H1 (cell line): ENCODE data around the gene CITED1. TPM values are rescaled to one million over a fixed set of nuclear protein-coding genes. Genes with fewer than 3 reads are reported as not detected.
A peak's percentile ranks its signal among the peaks of the same experiment; 100 is the strongest.

ENCODE experiments used
- CTCF ChIA-PET: fragments of 300-600 bp; sonication (Branson Sonifier 250); formaldehyde crosslinking; loops from one replicate; lab custom pipeline; 2021; ENCODE audit not compliant: partially characterized antibody; lab: Charles Lee
- POLR2A ChIA-PET: fragments of 300-600 bp; sonication (Branson Sonifier 250); formaldehyde crosslinking; loops from one replicate; lab custom pipeline; 2021; ENCODE audit warnings: inconsistent platforms; ENCODE audit not compliant: partially characterized antibody; lab: Charles Lee
- DNase-seq, 2 experiments: peaks; one replicate each; pipeline versions ENCODE4 v3.0.0 to v3.0.0-alpha.2; 2010 to 2022; ENCODE audit warnings: low spot score in 2 of 2, low read depth in 1 of 2, mixed read lengths in 1 of 2
- FAIRE-seq: peaks from 2 replicates; lab custom pipeline; 2011; peaks lifted over from hg19 to GRCh38; lab: Jason Lieb, UNC
- H2AFZ ChIP-seq: 2 replicates; pipeline ENCODE4 v1.8.1; 2012; ENCODE audit warnings: low read length, inconsistent platforms
- H2AK5ac ChIP-seq: 2 replicates; pipeline ENCODE4 v1.6.1; 2013; ENCODE audit warnings: low read depth, low read length
- H2BK120ac ChIP-seq: replicated peaks from 2 replicates; pipeline ENCODE3; 2013; ENCODE audit warnings: low read depth, low read length, inconsistent platforms
- H2BK12ac ChIP-seq: 2 replicates; pipeline ENCODE4 v1.6.1; 2013; ENCODE audit warnings: low read depth, low read length
- H2BK15ac ChIP-seq: 2 replicates; pipeline ENCODE4 v1.6.1; 2013; ENCODE audit warnings: low read length
- H2BK20ac ChIP-seq: 2 replicates; pipeline ENCODE4 v1.6.1; 2013; ENCODE audit warnings: low read length
- H2BK5ac ChIP-seq: 2 replicates; pipeline ENCODE4 v1.6.1; 2013; ENCODE audit warnings: low read depth, low read length
- H3K14ac ChIP-seq: 2 replicates; pipeline ENCODE4 v1.6.1; 2013; ENCODE audit warnings: inconsistent platforms; ENCODE audit not compliant: insufficient read length
- H3K18ac ChIP-seq: 2 replicates; pipeline ENCODE4 v1.6.1; 2013; ENCODE audit warnings: low read length; ENCODE audit errors: extremely low read depth
- H3K23ac ChIP-seq: 2 replicates; pipeline ENCODE4 v1.6.1; 2013; ENCODE audit warnings: inconsistent platforms; ENCODE audit not compliant: insufficient read length
- H3K23me2 ChIP-seq: 2 replicates; pipeline ENCODE4 v1.6.1; 2013; ENCODE audit warnings: low read depth, low read length
- H3K27ac ChIP-seq: 2 replicates; pipeline ENCODE4 v1.6.1; 2011; ENCODE audit warnings: low read depth, low read length, inconsistent platforms
- H3K27me3 ChIP-seq, 4 experiments: replicated peaks in 1 of 4; 1 replicate in 1 of 4; 2 replicates in 3 of 4; pipeline versions ENCODE4 v1.6.1 to v1.8.1; 2011 to 2013; ENCODE audit warnings: low read length in 3 of 4, mild to moderate bottlenecking in 3 of 4, inconsistent platforms in 2 of 4, mixed read lengths in 2 of 4, moderate library complexity in 1 of 4; ENCODE audit not compliant: control insufficient read depth in 3 of 4, insufficient read depth in 3 of 4; ENCODE audit errors: extremely low read depth in 1 of 4
- H3K36me3 ChIP-seq, 4 experiments: 2 replicates each; pipeline versions ENCODE4 v1.6.1 to v1.8.1; 2011 to 2013; ENCODE audit warnings: mild to moderate bottlenecking in 4 of 4, low read length in 3 of 4, moderate library complexity in 2 of 4, control low read depth in 1 of 4, inconsistent platforms in 1 of 4; ENCODE audit not compliant: insufficient read depth in 4 of 4, control insufficient read depth in 2 of 4
- H3K4ac ChIP-seq: replicated peaks from 2 replicates; pipeline ENCODE3; 2013; ENCODE audit warnings: low read length, low read depth, mixed read lengths, inconsistent platforms; ENCODE audit not compliant: insufficient read length
- H3K4me1 ChIP-seq, 4 experiments: replicated peaks in 1 of 4; 1 replicate in 1 of 4; 2 replicates in 3 of 4; pipeline versions ENCODE4 v1.6.1 to v1.8.1; 2011 to 2013; ENCODE audit warnings: low read length in 3 of 4, inconsistent platforms in 2 of 4, mixed read lengths in 1 of 4; ENCODE audit not compliant: insufficient read depth in 4 of 4, control insufficient read depth in 3 of 4
- H3K4me2 ChIP-seq, 2 experiments: 2 replicates each; pipeline versions ENCODE4 v1.6.1 to v1.8.1; 2011 to 2013; ENCODE audit warnings: low read depth in 2 of 2, low read length in 2 of 2, control low read depth in 1 of 2, inconsistent platforms in 1 of 2, mild to moderate bottlenecking in 1 of 2; ENCODE audit not compliant: insufficient read depth in 1 of 2
- H3K4me3 ChIP-seq, 4 experiments: fragments of 200-600, 300-600 bp in 1 of 4; sonication (generic), shearing (Covaris generic), sonication (Bioruptor Twin) in 1 of 4; 2 replicates each; pipeline versions ENCODE4 v1.5.1 to v1.8.1; 2011 to 2016; ENCODE audit warnings: low read length in 4 of 4, low read depth in 3 of 4, control low read depth in 2 of 4, inconsistent platforms in 2 of 4, mild to moderate bottlenecking in 2 of 4, mixed read lengths in 1 of 4, moderate library complexity in 1 of 4; ENCODE audit not compliant: insufficient read depth in 2 of 4; ENCODE audit errors: extremely low read depth in 1 of 4
- H3K56ac ChIP-seq: replicated peaks from 2 replicates; pipeline ENCODE3; 2013; ENCODE audit warnings: low read depth, mild to moderate bottlenecking, mixed read lengths, low read length, inconsistent platforms; ENCODE audit not compliant: insufficient read length
- H3K79me1 ChIP-seq: 2 replicates; pipeline ENCODE4 v1.6.1; 2013; ENCODE audit warnings: low read depth, low read length, control low read depth
- H3K79me2 ChIP-seq, 2 experiments: 2 replicates each; pipeline versions ENCODE4 v1.6.1 to v1.8.1; 2012 to 2013; ENCODE audit warnings: low read length in 2 of 2, mild to moderate bottlenecking in 2 of 2, inconsistent platforms in 1 of 2; ENCODE audit not compliant: insufficient read depth in 2 of 2, control insufficient read depth in 1 of 2
- H3K9ac ChIP-seq, 4 experiments: replicated peaks in 1 of 4; 1 replicate in 1 of 4; 2 replicates in 3 of 4; pipeline versions ENCODE4 v1.6.1 to v1.8.1; 2011 to 2013; ENCODE audit warnings: low read depth in 3 of 4, low read length in 3 of 4, control low read depth in 2 of 4, mild to moderate bottlenecking in 2 of 4, moderate library complexity in 2 of 4, inconsistent platforms in 1 of 4; ENCODE audit errors: extremely low read depth in 1 of 4
- H3K9me3 ChIP-seq, 2 experiments: 2 replicates each; pipeline versions ENCODE4 v1.6.1 to v1.8.1; 2012 to 2013; ENCODE audit warnings: mild to moderate bottlenecking in 2 of 2, moderate library complexity in 2 of 2, control low read depth in 1 of 2, inconsistent platforms in 1 of 2, low read depth in 1 of 2, low read length in 1 of 2, mixed read lengths in 1 of 2; ENCODE audit not compliant: insufficient read depth in 2 of 2
- H4K20me1 ChIP-seq, 2 experiments: replicated peaks in 1 of 2; 2 replicates each; pipeline versions ENCODE3 to v1.8.1; 2011 to 2013; ENCODE audit warnings: inconsistent platforms in 2 of 2, low read length in 2 of 2, mild to moderate bottlenecking in 1 of 2; ENCODE audit not compliant: insufficient read depth in 2 of 2, control insufficient read depth in 1 of 2
- H4K5ac ChIP-seq: 2 replicates; pipeline ENCODE4 v1.6.1; 2013; ENCODE audit warnings: low read length, low read depth, mixed read lengths, inconsistent platforms; ENCODE audit not compliant: insufficient read length
- H4K8ac ChIP-seq: 2 replicates; pipeline ENCODE4 v1.8.0; 2013; ENCODE audit warnings: mild to moderate bottlenecking, moderate library complexity, low read length, inconsistent platforms; ENCODE audit not compliant: insufficient read depth; ENCODE audit errors: extremely low read depth
- H4K91ac ChIP-seq: replicated peaks from 2 replicates; pipeline ENCODE3; 2013; ENCODE audit warnings: low read length, mixed read lengths, inconsistent platforms; ENCODE audit not compliant: insufficient read length
- KDM4A ChIP-seq: IDR thresholded peaks from one replicate; pipeline ENCODE4 v1.7.1; 2012; ENCODE audit warnings: low read depth, mild to moderate bottlenecking, moderate library complexity, low read length, inconsistent platforms; ENCODE audit not compliant: severe bottlenecking
- PHF8 ChIP-seq: fragments of 200-600 bp; sonication (generic); conservative IDR thresholded peaks from 2 replicates; pipeline ENCODE4 v1.7.1; 2012; ENCODE audit warnings: low read depth, mild to moderate bottlenecking, inconsistent platforms, low read length, moderate library complexity
- WGBS, 2 experiments: shearing (Covaris generic) in 1 of 2; methylation state at CpG; one replicate each; pipeline versions ENCODE4 v1.1.6 to v1.1.7; 2013 to 2015; ENCODE audit warnings: low lambda C conversion rate in 2 of 2, mixed read lengths in 2 of 2, inconsistent platforms in 1 of 2, low coverage in 1 of 2, missing lambda C conversion rate in 1 of 2; ENCODE audit not compliant: insufficient replicate concordance in 2 of 2, insufficient coverage in 1 of 2, insufficient read length in 1 of 2; ENCODE audit errors: extremely low coverage in 1 of 2, missing lambda C conversion rate in 1 of 2; 5-methylcytosine and 5-hydroxymethylcytosine counted together
- polyA plus RNA-seq, 7 experiments: library from polyadenylated mRNA; depleted of rRNA in 3 of 7; stranded (reverse) in 5 of 7; unstranded in 2 of 7; fragments of >200 nt in 5 of 7; fragments of 200-250 nt in 2 of 7; gene quantifications; 1 replicate in 5 of 7; 2 replicates in 1 of 7; 4 replicates in 1 of 7; pipeline versions ENCODE4 v1.2.1 to v1.2.3, GENCODE V29; 2011 to 2013; ENCODE audit warnings: missing spikeins in 2 of 7, mixed read lengths in 2 of 7
- total RNA-seq: library from RNA; stranded (reverse); fragmentation: NEBNext Ultra II Directional; extraction: Animal tissue kit (Norgen Biotek cat#: 25700); gene quantifications from 2 replicates; pipeline ENCODE4 v1.2.1, GENCODE V29; 2021

CITED1 gene
- total and polyA plus RNA-seq, 2 of the 8 experiments (the other 6 are each of a cell fraction or from before 2014, with no cell fraction given), result 1.2 to 2.4 TPM

- Histone ChIP-seq H3K4me3 (peak overlapping the region; percentile 48 to 61 (median 52)), H3K79me1 (no peaks in the 10 kb centered on the region), H2AK5ac (no peak overlapping the region), H2BK5ac (no peak overlapping the region), H3K27ac (no peak overlapping the region), H3K23ac (no peak overlapping the region), H4K91ac (no peak overlapping the region), H2BK20ac (no peak overlapping the region), H3K23me2 (peaks cover 16% of the 10 kb centered on the region), H3K14ac (no peak overlapping the region), H3K56ac (no peak overlapping the region), H3K4me2 (peak overlapping the region; percentile 82 to 85), H3K18ac (no peak overlapping the region), H3K79me2 (no peaks in the 10 kb centered on the region), H2BK12ac (no peak overlapping the region), H3K4me1 (peaks cover 0 to 6% (median 0%) of the 10 kb centered on the region in 4 experiments; a peak in 2 of 7 replicates), H3K27me3 (peaks cover 40 to 77% (median 69%) of the 10 kb centered on the region in 4 experiments), H3K4ac (no peak overlapping the region), H4K8ac (no peak overlapping the region; the same call in 1 of the 2 replicates), H3K36me3 (peaks cover 0 to 2% (median 0%) of the 10 kb centered on the region in 4 experiments; a peak in 1 of 8 replicates), H4K5ac (no peak overlapping the region), H2BK15ac (no peak overlapping the region), H3K9me3 (no peaks in the 10 kb centered on the region), H2AFZ (no peak overlapping the region), H4K20me1 (peaks cover 0 to 2% of the 10 kb centered on the region in 2 experiments), H2BK120ac (no peak overlapping the region), H3K9ac (no peak overlapping the region)
- FAIRE-seq, result no peak
- TF ChIP-seq PHF8, result no peak
- TF ChIP-seq KDM4A, result peak; percentile 38
- peak in 1 of 2 experiments; percentile 56 for DNase-seq
- ChIA-PET CTCF (no interaction called here), POLR2A (interaction anchor here (0.6 to 3.1 kb wide), 5 partner anchors 10 to 63 kb away, joined by 3 to 10 read pairs (median 4); partner anchors contain the start of gene RPS4X)
- WGBS, 2 experiments, result no CpG with 5 or more reads among the region's 92 CpGs
Observed at GRCh38 chrX:72306085-72306801, 529 bp upstream of the CITED1 start.
